GM18517 (cell line): ENCODE data around the gene CUL9.

Experiments
- ATAC-seq: cut with Tn5 transposase; IDR thresholded peaks from one replicate; pipeline ENCODE4 v1.9.1; 2021; ENCODE audit warnings: mild to moderate bottlenecking, moderate library complexity; ENCODE audit not compliant: unreplicated experiment

The CUL9 gene

GRCh38 chr6:43193929-43194328, 11.9 kb downstream of the CUL9 start:
- ATAC-seq: no peak

DNA sequence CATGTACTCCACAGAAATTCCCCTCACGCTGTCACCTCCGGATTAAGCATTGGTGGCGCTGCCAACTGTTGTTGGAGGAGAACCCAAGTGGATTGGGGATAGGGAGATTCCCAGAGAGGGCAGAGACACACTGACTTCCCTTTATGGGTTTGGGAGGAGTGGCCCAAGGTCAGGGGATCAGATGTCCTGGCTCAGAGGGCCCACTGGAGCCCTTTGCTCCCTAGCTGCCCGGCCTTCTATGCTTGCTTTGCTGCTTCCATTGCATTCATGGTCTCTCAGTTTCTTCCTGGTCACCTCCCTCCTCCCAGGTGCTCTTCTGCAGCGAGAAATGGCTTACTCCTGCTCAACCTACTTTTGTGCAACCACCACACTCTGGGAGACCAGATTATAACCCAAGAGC, 14.3 kb downstream of the CUL9 start:
- no peak for ATAC-seq

GRCh38 chr6:43199912-43200311, 17.9 kb downstream of the CUL9 start:
- no peak for ATAC-seq

- ATAC-seq: no peak
Measured at GRCh38 chr6:43200541-43200940, 18.5 kb downstream of the CUL9 start.

DNA sequence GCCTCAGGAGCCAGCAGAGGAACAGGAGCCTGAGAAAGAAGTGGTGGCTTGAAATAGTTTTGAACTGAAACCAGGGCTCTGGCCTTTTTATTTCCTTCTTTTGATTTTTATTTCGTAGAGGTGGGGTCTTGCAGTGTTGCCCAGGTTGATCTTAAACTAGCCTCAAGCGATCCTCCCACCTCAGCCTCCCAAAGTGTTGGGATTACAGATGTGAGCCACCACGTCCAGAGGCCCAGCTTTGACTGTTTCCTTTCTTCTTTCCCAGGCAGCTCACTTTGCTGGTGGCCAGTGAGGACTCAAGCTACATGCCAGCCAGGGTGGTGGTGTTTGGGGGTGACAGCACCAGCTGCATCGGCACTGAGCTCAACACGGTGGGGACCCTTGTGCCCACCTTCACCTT, 20.5 kb downstream of the CUL9 start:
- no peak for ATAC-seq

GRCh38 chr6:43203029-43203717, 21.2 kb downstream of the CUL9 start:
- ATAC-seq: no peak

GRCh38 chr6:43203718-43204095, 21.7 kb downstream of the CUL9 start:
- no peak for ATAC-seq

DNA sequence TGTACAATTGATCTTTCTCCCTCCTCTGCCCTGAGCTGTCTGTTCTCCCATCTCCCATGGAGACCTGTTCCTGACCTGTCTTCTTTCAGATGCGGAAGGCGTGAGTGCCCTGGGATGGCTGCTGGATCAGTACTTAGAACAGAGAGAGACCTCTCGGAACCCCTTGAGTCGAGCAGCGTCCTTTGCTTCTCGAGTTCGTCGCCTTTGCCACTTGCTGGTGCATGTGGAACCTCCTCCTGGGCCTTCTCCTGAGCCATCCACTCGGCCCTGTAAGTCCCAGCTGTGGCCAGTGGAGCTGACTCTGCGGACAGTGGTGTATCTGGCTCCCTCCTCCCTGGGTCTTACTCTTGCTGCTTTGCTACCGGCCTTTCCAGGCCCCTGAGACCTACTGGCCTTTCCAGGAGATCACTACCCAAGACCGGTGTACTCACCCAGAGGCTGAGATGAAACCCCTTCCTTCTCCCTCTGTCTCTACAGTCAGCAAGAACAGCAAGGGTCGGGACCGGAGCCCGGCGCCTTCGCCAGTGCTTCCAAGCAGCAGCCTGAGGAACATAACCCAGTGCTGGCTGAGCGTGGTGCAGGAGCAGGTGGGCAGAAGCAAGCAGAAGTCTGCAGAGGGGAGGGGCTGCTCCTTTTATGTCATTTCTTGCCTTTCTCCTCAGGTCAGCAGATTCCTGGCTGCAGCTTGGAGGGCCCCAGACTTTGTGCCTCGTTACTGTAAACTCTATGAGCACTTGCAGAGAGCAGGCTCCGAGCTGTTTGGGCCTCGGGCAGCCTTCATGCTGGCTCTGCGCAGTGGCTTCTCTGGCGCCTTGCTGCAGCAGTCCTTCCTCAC, 22.5 kb downstream of the CUL9 start:
- no peak for ATAC-seq

DNA sequence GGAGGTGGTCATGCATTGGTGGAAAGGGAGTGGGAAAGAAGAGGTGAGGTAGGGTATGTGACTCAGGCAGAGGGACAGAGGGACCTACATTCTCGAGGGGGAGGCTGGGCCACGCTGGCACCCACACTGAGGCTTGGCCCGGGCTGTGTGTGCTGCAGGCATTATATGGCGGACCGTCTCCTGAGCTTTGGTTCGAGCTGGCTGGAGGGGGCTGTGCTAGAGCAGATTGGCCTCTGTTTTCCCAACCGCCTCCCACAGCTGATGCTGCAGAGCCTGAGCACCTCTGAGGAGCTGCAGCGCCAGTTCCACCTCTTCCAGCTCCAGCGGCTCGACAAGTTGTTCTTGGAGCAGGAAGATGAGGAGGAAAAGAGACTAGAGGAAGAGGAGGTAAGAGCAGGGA, 23.9 kb downstream of the CUL9 start:
- ATAC-seq: no peak

- ATAC-seq: no peak
Measured at GRCh38 chr6:43207286-43207685, 25.3 kb downstream of the CUL9 start.

DNA sequence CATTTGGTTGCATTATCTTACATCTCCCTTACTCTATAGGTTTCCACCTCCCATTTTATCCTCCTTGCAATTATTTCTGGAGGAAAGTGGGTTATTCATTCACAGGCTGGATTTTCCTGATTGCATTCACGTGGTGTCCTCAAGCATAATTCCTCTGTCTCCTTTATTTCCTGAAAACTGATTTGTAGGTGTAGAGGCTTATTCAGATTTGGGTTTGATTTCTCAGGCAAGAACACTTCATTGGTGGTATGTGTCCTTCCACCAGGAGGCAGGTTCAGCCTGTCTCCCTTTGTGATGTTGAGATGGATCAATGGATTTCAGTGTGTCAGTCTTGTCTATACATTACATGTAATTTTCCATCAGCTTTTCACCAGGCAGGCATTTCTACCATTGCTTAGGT, 30.0 kb downstream of the CUL9 start:
- no peak for ATAC-seq

GRCh38 chr6:43213431-43213830, 31.4 kb downstream of the CUL9 start:
- no peak for ATAC-seq

DNA sequence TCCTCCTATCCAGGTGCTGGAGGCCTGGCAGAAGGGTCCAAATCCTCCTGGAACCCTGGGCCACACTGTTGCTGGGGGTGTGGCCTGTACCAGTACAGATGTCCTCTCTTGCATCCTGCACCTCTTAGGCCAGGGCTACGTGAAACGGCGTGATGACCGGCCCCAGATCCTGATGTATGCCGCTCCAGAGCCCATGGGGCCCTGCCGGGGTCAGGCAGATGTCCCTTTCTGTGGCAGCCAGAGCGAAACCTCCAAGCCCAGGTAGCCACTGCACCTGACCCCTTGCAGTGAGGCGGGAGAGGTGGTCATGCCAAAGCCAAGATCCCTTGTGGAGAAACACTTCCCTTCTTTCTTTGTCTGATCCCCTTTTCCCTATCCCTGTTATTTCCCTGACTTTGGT, 33.1 kb downstream of the CUL9 start:
- ATAC-seq: no peak

DNA sequence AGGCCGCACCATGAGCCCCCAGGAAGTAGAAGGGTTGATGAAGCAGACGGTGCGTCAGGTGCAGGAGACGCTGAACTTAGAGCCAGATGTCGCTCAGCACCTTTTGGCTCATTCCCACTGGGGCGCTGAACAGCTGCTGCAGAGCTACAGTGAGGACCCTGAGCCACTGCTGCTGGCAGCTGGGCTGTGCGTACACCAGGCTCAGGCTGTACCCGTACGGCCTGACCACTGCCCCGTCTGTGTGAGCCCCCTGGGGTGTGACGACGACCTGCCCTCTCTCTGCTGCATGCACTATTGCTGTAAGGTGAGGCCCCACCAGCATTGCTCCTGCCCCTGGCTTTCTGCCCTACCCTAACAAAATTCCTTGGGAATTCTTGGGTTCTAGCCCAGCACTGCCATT, 34.2 kb downstream of the CUL9 start:
- ATAC-seq: no peak

- no peak for ATAC-seq
Measured at GRCh38 chr6:43217351-43217750, 35.4 kb downstream of the CUL9 start.

DNA sequence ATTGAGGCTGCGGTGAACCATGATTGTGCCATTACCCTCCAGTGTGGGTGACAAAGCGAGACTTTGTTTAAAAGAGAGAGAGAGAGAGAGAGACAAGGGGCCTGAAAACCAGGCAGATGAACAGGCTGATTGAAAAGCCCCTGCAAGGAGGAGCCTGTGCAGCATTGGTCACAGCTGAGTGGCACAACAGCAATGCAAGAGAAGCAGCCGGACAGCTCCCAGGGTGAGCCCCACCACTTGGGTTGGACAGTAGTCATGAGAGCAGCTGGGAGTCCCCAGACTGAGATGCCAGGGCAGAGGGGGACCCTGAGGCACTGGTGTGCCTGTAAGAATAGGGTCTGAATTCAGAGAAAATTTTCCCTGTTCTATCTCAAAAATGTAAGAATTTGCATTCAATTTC, 37.1 kb downstream of the CUL9 start:
- ATAC-seq: no peak

- no peak for ATAC-seq
Measured at GRCh38 chr6:43219814-43220213, 37.8 kb downstream of the CUL9 start.

GRCh38 chr6:43220439-43220951, 38.5 kb downstream of the CUL9 start:
- no peak for ATAC-seq

DNA sequence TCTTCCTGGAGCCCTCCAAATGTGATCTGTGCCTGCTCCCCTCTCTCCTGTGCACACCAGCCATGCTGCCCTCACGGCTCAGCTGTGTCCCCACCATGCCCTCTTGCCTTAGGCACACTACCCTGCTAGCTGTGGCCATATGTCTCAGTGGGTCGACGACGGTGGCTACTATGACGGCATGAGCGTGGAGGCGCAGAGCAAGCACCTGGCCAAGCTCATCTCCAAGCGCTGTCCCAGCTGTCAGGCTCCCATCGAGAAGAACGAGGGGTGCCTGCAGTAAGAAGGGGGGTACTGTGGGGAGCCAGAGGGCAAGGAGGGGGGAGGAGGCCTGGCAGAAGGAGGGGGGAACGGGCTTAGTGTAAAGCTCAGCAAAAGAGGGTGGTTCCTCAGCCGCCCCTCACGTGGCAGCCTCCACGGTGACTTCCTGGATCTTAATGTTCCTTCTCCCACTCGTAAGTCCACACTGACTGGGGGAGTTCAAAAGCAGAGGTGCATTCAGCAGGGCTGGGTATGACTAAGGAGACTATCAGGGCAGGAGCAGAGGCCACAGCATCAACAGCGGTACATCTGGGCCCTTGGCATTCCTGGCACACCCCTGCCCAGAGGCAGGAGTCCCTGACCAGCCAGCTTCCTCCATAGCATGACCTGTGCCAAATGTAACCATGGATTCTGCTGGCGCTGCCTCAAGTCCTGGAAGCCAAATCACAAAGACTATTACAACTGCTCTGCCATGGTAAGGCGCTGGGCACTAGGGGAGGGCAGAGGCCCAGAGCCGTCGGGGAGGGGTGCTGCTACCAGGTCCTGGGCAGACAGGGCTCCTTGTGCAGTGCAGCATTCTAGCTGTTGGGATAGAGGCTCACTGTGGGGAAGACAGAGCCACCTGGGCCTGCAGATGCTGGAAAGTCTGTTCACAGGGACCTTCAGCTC, 39.3 kb downstream of the CUL9 start:
- ATAC-seq: no peak

DNA sequence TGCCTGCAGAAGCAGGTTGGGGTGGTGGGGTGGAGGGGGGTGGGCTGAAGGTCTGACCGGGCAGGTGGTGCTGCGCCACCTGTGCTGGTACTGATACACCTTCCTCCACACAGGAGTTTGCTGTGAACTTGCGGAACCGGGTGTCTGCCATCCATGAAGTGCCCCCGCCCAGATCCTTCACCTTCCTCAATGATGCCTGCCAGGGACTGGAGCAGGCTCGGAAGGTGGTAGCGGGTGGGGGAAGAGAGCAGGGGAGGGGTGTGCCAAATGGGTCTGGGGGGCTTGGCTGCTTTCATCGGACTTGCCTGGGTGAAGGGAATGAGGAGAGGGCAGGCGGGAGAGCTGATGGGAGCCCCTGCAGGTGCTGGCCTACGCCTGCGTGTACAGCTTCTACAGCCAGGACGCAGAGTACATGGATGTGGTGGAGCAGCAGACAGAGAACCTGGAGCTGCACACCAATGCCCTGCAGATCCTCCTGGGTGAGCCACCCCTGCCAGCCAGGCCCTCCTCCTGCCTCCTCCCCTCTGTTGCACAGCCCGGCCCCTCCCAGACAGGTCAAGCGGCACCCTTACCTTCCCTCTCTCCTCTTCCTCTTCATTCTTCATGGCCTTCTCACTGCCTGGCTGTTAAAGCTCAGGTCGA, 40.5 kb downstream of the CUL9 start:
- no peak for ATAC-seq

GRCh38 chr6:43223175-43223574, 41.2 kb downstream of the CUL9 start:
- ATAC-seq: no peak
